Measurements from ENCODE around the gene RASL11B.

The RASL11B gene

DNA sequence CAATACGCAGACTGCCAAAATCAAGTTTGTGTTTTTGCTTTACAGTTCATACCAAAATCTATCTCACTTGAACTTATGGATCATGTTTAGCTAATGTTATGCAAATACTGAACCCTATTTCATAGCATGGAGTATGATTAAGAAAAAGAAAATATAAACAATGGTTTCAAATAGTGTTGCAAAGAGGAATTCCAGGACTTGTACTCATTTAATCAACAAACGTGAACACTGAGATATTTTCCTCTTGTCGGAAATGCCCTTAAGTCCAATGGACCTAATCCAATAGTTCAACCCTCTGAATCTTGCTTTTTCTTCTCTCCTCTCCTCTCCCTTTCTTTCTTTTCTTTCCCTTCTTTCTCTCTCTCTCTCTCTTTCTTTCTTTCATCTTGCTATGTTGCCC is 30.8 kb downstream of the RASL11B start:
- in situ Hi-C loops (cut with MboI; ENCODE audit: low sequenced_read_pairs, unreplicated experiment): no loop called here
- DNase-seq (ENCODE audit: low spot score): no peak
- TF ChIP-seq, protein P1, sequence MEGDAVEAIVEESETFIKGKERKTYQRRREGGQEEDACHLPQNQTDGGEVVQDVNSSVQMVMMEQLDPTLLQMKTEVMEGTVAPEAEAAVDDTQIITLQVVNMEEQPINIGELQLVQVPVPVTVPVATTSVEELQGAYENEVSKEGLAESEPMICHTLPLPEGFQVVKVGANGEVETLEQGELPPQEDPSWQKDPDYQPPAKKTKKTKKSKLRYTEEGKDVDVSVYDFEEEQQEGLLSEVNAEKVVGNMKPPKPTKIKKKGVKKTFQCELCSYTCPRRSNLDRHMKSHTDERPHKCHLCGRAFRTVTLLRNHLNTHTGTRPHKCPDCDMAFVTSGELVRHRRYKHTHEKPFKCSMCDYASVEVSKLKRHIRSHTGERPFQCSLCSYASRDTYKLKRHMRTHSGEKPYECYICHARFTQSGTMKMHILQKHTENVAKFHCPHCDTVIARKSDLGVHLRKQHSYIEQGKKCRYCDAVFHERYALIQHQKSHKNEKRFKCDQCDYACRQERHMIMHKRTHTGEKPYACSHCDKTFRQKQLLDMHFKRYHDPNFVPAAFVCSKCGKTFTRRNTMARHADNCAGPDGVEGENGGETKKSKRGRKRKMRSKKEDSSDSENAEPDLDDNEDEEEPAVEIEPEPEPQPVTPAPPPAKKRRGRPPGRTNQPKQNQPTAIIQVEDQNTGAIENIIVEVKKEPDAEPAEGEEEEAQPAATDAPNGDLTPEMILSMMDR (IDR thresholded peaks at IDR 0.05; ENCODE audit: borderline replicate concordance, control extremely low read depth, extremely low read depth, insufficient read depth, missing control alignments): no peak

DNA sequence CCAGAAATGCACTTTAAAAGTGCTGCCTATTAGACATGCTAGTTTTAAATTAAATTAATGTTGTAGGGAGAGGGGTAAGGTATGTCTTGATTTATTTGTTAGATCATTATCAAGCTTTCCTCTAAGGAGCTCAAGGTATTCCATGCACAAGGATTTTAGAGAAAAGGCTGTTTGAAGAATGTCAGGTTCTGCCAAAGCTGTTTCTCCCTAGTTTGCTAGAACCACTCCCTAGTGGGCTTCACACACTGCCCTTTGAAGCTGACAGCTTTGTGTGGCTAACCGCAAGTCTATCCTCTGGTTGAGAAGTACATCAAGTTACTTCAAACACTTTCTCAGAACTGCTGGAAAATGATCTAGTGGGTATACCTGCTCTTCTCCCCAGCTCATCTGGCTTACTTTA is 32.3 kb downstream of the RASL11B start:
- TF ChIP-seq, protein P1 (IDR thresholded peaks at IDR 0.05; ENCODE audit: borderline replicate concordance, control extremely low read depth, extremely low read depth, insufficient read depth, missing control alignments): no peak
- DNase-seq (ENCODE audit: low spot score): no peak
- in situ Hi-C loops (cut with MboI; ENCODE audit: low sequenced_read_pairs, unreplicated experiment): no loop called here

DNA sequence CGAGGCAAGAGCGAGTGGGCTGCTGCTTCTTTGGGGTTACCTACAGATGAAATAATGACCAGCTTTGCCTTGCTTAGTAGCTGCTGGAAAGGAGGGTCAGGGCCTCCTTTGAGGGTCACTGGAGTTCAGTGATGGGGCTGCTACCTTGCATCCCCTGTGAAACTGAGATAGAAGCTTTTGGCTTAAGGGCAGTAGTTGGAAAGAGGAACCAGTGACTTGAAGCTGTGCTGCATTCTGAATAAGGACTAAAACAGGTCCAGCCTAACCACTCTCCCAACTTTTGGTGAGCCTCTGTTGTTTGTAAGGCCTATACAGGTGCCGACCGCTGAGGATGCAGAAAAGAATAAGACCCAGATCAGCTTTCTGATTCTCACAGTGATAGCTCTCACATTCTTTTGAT is 41.2 kb downstream of the RASL11B start:
- DNase-seq (ENCODE audit: low spot score): no peak
- in situ Hi-C loops (cut with MboI; ENCODE audit: low sequenced_read_pairs, unreplicated experiment): no loop called here
- TF ChIP-seq, protein P1 (IDR thresholded peaks at IDR 0.05; ENCODE audit: borderline replicate concordance, control extremely low read depth, extremely low read depth, insufficient read depth, missing control alignments): no peak

DNA sequence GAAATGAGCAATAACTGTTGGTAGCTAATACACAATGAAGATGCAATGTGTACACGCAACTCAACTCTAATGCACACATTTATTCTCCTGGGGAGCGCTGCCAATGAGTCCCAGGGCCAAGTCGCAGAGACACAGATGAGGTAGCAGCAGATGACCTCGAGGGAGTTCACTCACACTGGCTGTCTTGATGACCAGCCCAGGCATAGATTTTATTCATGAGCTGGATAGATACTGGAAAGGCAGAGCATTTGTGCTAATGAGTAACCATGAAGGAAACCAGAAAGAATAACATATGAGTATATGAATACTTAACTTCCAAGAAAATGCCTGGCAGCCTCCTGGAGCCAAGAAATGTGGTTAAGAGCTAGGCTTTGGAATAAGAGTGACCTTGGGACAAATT is 42.3 kb downstream of the RASL11B start:
- no peak for DNase-seq (ENCODE audit: low spot score)
- in situ Hi-C loops (cut with MboI; ENCODE audit: low sequenced_read_pairs, unreplicated experiment): no loop called here

DNA sequence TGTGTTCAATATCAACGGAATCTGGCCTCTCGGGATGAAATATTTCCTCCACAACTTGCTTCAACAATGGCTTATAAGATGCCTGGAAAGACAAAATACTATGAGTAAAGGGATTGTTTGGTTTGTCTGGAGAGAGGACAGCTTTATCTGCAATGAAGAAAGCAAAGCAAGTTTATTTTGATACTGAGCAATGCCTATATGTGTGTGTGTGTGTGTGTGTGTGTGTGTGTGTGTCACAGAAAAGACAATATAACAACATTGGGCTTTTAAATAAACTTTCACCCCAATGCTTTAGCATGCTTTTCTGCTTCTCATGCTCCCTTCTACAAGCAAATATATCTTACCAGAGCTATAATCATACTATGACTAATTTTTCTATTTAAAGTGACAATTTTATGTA is 45.4 kb downstream of the RASL11B start:
- in situ Hi-C loops (cut with MboI; ENCODE audit: low sequenced_read_pairs, unreplicated experiment): no loop called here
- no peak for DNase-seq (ENCODE audit: low spot score)
- TF ChIP-seq, protein P1 (IDR thresholded peaks at IDR 0.05; ENCODE audit: borderline replicate concordance, control extremely low read depth, extremely low read depth, insufficient read depth, missing control alignments): no peak

More for the DNA sequence above, 42.3 kb downstream of the RASL11B start:
- TF ChIP-seq, protein P1 (IDR thresholded peaks at IDR 0.05; ENCODE audit: borderline replicate concordance, control extremely low read depth, extremely low read depth, insufficient read depth, missing control alignments): no peak

DNA sequence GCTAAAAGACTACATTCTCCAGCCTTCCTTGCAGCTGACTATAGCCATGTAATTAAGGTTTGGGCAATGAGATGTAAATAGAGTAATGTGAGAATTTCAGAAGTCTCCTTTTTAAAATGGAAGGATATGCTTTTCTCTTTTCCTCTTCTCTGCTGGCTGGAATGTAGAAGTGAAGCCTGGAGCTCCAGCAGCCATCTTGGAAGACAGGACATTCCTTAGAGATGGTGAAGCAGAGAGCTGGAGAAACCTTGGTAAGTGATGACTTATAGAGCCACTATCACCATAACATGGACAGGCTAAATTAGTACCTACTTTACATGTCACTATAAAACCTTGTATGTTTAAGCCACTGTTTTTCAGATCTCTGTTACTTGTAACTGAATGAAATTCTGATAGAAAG is 48.0 kb downstream of the RASL11B start:
- DNase-seq (ENCODE audit: low spot score): no peak
- in situ Hi-C loops (cut with MboI; ENCODE audit: low sequenced_read_pairs, unreplicated experiment): no loop called here
- TF ChIP-seq, protein P1 (IDR thresholded peaks at IDR 0.05; ENCODE audit: borderline replicate concordance, control extremely low read depth, extremely low read depth, insufficient read depth, missing control alignments): no peak

Data from GM13976 (cell line).